H54 (cell line): ENCODE results near the gene SYT11.
"Not testable (repeated sequence)": the region's sequence is repeated elsewhere in the genome, so short reads cannot be mapped to it uniquely, and the experiment has no call there.

Experiments used
- DNase-seq: peaks from one replicate; pipeline ENCODE4 v3.0.0; 2011; ENCODE audit warnings: low spot score, mixed read lengths; ENCODE audit not compliant: insufficient read length
- FAIRE-seq: peaks from 3 replicates; lab custom pipeline; 2011; peaks lifted over from hg19 to GRCh38; lab: Jason Lieb, UNC
- POLR2A ChIP-seq: IDR thresholded peaks from 2 replicates; pipeline ENCODE4 v1.6.1; 2011; ENCODE audit warnings: low read depth, mild to moderate bottlenecking, low read length

SYT11 gene

GRCh38 chr1:155898888-155899287, 39.5 kb downstream of the SYT11 start:
- no peak for TF ChIP-seq POLR2A
- DNase-seq: no peak
- no peak for FAIRE-seq

- no peak for FAIRE-seq
- TF ChIP-seq POLR2A: no peak
These were observed 40.3 kb downstream of the SYT11 start for GRCh38 chr1:155899683-155900082.

GRCh38 chr1:155900161-155900560, 40.8 kb downstream of the SYT11 start:
- DNase-seq: no peak
- FAIRE-seq: no peak
- no peak for TF ChIP-seq POLR2A

More at GRCh38 chr1:155899683-155900082, 40.3 kb downstream of the SYT11 start:
- no peak for DNase-seq

- FAIRE-seq (no peak), DNase-seq (no peak)
- no peak for TF ChIP-seq POLR2A
These were observed 44.9 kb downstream of the SYT11 start for GRCh38 chr1:155904261-155904660.

- no peak for TF ChIP-seq POLR2A
- no peak for DNase-seq
- FAIRE-seq: no peak
These were observed 50.5 kb downstream of the SYT11 start for GRCh38 chr1:155909894-155910293.

- TF ChIP-seq POLR2A: no peak
- peak; percentile 47 for DNase-seq
- FAIRE-seq: no peak
These were observed 51.3 kb downstream of the SYT11 start for GRCh38 chr1:155910621-155911121.

GRCh38 chr1:155911156-155912055, 52.0 kb downstream of the SYT11 start, which contains the start of gene RIT1:
Gene RIT1 (minus strand): TSS chr1:155911349. CDS start chr1:155910761, 588 bp downstream.
- FAIRE-seq (no peak), DNase-seq (peak; percentile 80)
- TF ChIP-seq POLR2A: peak; percentile 81; the same call in 1 of the 2 replicates

GRCh38 chr1:155912056-155912536, 52.7 kb downstream of the SYT11 start:
- FAIRE-seq (no peak), DNase-seq (no peak)
- no peak for TF ChIP-seq POLR2A

- no peak for FAIRE-seq
- TF ChIP-seq POLR2A: no peak
- DNase-seq: no peak
These were observed 54.8 kb downstream of the SYT11 start for GRCh38 chr1:155913969-155914757.

GRCh38 chr1:155918660-155919059, 59.3 kb downstream of the SYT11 start:
- DNase-seq: no peak
- FAIRE-seq: no peak
- no peak for TF ChIP-seq POLR2A

GRCh38 chr1:155919801-155920200, 60.4 kb downstream of the SYT11 start:
- no peak for TF ChIP-seq POLR2A
- FAIRE-seq: no peak
- DNase-seq: no peak

- FAIRE-seq (no peak), DNase-seq (no peak)
- TF ChIP-seq POLR2A: no peak
These were observed 61.4 kb downstream of the SYT11 start for GRCh38 chr1:155920717-155921116.

- TF ChIP-seq POLR2A: no peak
- DNase-seq: no peak
- FAIRE-seq: no peak
These were observed 66.1 kb downstream of the SYT11 start for GRCh38 chr1:155925506-155925905.

GRCh38 chr1:155929057-155929456, 69.7 kb downstream of the SYT11 start:
- no peak for FAIRE-seq
- DNase-seq: no peak
- TF ChIP-seq POLR2A: no peak

- not testable (repeated sequence) for FAIRE-seq
These were observed 71.4 kb downstream of the SYT11 start for GRCh38 chr1:155930725-155931124.

More at GRCh38 chr1:155930725-155931124, 71.4 kb downstream of the SYT11 start:
- not testable (repeated sequence) for DNase-seq
